ENCODE results near the gene PPARGC1A.

Gene PPARGC1A

DNA sequence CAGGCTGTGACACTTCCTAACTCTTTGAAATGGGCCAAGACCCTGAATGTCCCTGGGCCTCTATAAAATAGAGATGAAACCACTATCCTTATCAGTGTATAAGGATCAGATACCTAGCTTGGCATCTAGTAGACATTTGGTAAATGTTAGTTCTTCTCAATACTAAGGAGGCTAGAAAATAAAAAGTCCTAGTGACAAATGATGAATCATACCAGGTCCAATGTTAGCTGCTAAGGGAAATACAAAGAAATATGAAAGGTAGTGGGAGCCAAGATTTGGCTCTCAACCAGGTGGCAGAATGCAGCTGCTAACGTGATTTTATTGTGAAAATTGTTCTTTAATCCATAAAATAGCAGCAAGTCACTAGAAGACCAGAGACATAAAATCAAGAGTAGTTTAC lies 19.8 kb upstream of the PPARGC1A start:
- DNase-seq, result no peak

DNA sequence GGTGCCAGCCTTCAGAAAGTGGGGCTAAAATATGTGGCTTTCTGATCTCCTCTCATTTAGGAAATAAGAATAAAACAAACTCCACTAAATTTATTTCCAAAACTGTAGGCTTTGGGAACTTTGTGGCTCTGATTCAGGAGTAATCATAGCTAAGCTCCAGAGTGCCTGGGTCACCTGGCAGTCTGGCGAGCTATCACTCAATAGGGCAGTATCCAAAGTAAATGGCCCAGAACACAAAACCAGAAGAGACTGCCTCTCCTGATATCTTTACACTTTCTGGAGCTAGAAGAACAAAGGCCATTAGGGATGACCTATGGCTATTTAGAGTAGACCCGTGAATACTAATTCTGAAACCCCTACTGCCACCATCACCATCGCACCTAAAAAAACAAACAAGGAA lies 17.0 kb upstream of the PPARGC1A start:
- DNase-seq, result no peak

DNA sequence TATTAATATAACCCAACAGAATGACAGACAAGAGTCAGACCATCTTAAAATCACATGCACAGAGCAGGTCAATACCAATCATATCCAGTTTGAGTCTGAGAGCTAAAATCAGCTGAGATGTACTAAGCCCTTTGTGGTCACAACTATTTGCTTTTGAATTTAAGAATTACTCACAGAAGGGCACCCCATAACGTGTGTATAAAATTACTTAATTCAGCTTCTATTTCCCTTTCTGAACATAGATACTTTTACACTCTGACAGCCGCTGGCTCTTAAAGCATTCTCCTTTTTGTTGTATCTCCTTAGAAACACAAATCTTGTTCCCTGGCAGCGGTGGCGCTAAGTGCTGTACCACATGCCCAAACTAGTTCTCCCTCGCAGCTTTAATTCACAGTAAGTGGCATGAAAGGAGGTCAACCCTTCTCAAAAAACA lies 14.8 kb upstream of the PPARGC1A start:
- no peak for DNase-seq

DNA sequence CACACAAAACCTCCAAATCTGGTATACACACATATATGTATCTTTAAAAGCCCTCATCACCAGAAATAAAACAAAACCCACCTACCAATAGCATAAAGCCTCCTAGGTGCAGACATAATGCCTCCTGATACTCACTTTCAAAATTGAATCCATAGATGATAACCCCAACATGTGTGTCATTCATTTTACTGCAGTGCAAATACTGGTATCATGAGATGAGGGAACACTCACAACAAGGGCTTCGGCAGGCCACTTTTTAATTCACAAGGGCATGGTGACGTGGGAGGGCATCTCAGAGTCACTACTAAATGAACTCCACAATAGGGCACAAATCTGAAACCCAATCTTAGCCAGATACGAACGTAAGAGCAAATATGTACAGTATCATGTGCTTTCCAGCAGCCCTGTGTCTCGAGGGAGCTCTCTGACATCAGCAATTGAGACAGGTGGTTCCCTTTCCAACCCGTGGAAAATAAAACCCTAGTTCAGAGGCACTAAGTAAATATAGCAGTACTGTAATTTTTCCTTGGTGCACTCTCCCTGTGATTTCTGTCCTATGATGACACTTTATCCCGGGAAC lies 14.1 kb upstream of the PPARGC1A start:
- peak; percentile 36 for DNase-seq

DNA sequence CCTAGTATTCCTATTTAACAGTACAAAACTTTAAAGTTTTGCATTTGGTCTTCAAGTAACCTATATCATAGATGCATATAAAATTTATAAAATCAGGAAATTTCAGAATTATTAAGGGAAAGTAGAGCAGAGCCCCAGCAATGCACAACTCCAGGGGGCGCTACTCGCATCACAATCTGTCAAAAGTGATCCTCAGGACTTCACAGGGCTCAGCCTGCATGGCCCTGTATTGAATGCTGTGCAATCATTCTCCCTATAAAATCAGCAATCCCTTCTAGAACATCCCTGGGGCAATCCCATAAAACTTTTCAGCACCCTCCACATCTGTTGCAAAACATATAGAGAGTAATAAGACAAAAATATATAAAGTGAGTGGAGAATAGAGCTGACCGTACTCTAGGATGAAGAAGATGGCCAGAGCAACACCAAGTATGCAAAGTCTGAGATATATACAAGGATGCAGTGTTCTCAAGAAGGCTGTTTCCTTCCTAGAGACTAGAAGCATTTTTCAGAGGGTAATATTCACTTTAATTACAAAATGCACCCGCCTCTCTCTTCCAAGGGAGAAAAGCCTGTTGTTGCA lies 12.5 kb upstream of the PPARGC1A start:
- DNase-seq, result no peak

DNA sequence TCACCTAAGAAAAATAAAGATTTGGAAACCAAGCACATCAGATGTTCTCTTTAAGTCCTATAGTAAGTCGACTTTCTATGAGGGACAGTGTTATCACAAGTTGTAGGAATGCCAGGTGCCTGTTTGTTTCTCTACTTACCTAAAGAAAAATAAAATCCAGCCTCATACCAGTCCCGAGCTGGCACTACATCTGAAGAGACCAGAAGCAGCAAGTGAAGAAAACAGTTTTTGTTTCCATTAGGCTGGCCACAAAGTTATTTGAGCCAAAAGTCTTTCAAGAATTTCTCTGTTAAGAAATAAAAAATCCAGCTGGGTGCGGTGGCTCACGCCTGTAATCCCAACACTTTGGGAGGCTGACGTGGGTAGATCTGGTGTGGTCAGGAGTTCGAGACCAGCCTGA lies 10.8 kb upstream of the PPARGC1A start:
- no peak for DNase-seq

DNA sequence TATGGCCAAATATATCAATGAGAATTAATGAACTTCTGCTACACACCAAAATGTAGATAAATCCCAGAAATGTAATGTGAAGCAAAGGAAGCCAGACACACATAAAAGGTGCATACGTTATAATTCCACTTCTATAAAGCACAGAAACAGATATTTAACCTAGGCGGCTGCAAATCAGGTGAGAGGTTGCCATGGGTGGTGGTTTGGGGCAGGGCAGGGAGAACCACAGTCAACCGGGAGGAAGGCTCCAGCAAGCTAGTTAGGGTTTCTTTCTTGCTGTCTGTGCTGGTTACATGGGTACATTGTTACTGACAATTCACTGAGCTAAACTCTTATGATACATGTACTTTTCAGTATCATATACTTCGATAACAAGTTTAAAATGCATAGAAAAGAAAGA lies 9.7 kb upstream of the PPARGC1A start:
- DNase-seq, result no peak

DNA sequence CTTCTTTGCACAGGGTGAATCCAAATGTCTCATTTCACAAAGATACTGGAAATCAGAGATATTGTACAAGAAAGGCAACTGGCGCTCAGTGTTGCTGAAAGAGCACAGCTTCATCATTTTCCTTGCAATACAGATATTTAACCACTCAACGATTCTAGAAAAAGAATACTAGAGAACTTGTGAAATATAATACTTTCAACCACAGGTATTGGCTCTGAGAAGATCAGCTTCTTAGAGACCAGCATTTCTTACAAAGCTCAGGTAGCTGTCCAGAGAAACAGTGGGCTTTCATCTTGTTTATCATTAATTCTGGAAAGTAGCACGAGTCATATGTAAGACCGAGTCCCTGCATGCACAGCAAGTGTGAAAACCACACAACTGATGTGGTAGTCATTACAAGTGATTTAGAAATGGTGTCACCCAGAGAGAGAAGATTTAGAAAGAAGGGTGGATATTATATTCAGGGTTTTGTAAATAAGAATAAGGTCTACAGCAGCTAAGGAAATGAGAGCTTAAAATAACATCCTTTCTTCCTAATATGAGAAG lies 7.8 kb upstream of the PPARGC1A start:
- no peak for DNase-seq

DNA sequence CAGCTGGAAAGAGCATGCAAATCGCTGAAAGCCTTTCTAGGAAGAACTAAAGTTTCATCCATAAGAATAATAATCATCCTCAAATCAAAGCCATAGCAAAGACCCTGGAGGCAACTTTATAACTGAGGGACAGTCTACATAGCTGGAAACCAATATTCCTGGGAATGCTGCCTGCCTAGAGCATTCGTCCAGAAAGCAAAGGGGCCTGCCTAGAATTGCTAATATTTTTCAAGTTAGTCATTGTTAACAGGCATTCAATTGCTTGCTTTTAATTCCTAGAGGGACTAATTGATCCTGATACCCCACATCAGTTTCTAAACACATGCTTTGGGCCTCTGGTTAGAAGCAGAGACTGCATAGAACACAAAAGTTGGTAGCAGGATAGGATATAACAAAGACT lies 4.2 kb upstream of the PPARGC1A start:
- DNase-seq, result no peak

DNA sequence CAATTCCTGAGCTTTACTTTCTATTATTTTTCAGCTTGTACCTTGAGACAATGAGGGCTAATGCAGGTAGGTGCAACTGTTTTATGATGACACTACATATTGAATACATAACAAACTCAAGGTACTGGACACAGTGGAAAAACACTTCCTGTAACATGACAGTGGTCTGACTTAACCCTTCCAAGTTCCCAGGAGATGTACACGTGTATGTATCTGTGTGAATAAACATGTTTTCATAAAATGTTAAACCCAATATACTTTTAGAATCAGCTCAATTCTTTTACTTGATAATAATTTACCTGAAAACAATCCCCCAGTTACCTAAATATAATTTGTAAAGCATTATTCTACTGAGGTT lies 1.2 kb upstream of the PPARGC1A start:
- DNase-seq, result no peak

DNA sequence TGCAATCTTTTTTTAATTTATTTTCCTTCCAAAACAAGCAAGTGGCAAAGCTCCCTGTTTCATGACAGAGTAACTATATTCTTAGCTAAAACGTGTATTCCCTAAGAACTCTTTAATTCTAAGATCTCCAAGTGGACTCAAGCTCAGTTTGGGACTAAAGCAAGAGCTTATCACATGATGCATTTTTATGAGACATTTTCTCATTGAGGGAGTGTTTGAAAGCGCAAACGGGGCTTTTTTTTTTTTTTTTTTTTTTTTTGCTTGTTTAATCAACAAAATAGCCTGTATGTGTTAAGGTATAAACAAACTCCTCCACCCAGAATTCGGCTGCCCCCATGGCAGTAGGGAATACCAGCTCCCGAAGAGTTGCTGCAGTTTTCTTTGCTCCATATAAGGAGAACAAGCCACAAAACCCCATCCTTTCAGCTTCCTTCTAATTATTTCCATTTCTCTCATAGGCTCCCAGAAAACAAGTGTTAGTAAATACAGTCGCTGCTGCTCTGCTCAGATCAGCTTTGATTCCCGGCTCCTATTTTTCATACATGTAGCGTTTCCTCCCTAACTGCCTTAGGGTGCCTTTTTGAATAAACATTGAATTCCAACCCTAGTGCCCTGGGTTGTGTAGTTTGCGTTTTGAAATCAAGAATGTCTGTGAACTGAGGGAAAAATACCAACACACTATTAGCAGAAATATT lies 669 bp upstream of the PPARGC1A start:
- no peak for DNase-seq

DNA sequence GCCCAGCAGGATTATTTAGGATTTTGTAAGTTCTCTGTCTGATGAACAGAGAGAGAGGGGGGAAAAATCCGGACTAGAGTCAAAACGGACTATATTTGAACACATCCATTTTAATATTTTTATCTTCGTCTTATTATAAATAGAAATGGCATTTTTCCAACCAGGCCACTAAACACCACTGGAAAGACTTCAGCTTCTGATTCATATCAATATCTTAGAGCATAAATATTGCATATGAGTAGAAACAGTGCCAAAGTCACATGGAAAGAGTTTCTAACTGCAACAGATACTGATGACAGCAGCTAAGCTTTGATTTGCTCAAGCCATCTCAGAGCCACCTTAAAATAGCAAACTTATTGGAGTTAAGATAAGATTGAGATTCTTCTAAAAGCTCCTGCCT lies 456 bp downstream of the PPARGC1A start:
- no peak for DNase-seq

DNA sequence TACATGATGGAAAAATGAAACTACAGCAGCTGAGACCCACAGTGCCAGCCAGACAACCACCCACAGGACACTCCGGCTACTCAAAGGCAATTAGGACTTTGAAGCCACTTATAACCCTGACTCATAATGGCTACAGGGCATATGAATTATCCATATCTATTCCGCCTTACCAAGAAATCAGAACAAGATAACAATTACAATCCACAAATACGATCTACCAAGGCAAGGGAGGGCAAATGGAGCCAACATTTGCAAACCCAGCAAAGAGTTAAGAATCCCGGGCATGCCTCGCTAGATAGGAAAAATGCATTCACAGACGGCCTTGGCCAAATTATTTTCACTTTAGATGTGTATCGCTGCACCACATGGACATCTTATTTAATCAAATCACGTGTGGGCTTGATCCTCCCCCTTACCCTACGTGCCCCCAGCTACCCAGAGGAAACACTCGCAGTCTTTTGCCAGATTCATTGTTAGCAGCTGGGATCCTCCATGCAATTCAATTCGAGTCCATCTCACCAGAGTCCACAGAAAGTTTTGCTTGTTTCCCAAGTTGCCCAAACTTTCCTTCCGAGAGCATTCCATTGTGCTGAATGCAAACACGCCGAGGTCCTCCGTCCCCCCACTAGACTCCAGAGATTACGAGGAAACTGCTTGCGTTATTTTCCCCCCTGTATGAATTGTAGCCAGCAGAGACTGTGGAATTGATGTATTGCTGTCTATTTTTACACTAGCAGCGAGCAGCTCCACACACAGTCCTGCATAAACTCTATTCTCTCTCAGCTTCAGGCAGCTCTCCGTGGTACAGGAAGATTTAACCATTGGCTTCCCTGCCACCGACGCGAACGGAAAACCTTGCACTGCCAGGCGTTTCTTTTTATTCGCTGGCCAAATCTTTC lies 1.2 kb downstream of the PPARGC1A start:
- DNase-seq, result no peak

DNA sequence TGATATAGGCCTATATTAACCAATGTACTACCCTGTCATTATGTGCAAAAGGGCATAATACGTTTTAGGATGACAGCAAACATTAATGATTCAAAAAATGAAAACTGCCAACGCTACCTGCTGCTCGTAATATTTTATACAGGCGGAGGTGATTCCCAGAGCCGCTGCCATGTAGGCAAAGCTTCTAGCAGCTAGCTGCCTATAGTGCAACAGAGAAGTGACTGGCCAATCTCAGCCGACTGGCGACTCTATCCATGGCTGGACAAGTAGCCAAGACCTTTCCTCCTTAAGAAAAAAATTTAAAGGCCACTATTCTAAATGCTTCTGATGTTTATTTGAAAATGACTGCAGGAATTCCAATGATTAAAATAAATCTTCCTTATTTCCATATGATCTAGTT lies 1.9 kb downstream of the PPARGC1A start:
- no peak for DNase-seq

DNA sequence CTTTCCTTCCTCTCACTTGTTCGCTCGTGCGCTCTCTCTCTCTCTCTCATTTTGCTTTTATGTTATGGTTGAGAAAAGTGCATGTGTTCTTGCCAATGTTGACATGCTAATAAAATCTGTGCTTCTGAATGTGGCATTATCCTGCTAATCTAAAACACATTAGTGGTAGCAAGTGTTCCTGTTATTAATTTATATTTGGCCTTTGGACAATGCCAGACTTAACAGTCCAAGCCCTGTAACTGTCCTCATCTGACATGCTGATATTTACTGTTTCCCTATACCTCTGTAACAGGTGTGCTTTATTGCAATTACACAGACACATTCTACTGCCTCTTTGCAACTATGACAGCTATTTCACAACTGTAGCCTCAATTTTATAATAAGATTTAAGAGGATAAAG lies 2.7 kb downstream of the PPARGC1A start:
- DNase-seq, result no peak

DNA sequence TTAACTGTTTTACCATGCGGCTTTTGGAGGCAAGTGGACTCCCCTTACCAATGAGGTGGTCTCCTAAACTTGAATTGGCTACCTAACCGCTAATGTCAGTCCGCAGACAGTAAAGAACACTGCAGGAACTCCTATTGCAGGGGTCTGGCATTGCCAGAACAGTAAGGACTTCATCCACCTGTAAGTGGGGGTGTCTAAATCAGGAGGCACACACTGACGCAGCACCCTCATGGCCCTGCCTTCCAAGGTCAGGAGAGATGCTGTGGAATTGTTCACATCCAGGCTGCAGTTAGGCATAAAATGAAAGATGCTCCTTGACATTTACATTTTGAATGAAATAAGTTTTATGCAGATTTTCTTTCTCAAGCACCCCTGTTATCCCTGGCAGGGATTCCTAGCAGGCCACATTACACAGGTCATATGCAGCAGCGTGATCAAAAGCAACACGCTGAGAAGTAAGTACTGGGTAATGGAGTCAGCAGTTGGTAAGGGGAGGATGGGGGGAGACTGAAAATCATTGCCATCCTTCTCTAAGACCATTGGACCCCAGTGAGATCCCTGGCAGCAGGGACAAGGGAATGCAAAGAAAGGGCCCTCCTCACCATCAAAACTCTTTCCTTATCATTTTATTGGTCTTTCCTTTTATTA lies 3.8 kb downstream of the PPARGC1A start:
- DNase-seq, result no peak

DNA sequence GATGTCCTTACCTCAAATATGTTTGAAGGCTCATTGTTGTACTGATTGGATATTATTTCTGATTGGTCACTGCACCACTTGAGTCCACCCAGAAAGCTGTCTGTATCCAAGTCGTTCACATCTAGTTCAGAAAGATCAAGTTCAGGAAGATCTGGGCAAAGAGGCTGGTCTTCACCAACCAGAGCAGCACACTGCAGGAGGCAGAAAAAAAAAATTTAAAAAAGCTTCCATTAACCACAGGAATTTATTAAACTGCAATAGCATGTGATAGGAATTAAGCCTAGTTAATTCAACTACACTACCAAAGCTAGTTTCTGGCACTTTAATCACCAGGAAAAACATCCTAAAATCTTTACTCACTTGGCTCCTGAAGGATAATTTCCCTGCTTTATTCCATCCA lies 5.1 kb downstream of the PPARGC1A start:
- DNase-seq, result no peak

DNA sequence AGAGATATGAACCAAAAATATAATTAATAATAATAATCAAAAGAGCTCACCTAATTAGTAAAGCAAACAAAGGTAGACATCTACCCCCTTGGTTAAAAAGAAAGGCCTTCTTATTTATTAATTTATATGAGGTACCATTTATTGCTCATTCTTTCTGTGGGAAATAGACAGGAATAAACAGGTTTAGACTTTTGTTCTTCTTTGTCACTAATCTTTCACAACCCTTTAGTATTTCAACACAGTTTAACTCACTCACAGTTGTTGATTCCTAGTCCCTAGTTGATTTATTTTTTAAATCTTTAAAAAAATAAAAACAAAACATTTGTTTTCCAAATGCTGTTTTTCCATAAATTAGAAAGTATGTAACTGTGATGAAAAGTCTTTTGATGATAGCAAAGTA lies 5.6 kb downstream of the PPARGC1A start:
- no peak for DNase-seq

DNA sequence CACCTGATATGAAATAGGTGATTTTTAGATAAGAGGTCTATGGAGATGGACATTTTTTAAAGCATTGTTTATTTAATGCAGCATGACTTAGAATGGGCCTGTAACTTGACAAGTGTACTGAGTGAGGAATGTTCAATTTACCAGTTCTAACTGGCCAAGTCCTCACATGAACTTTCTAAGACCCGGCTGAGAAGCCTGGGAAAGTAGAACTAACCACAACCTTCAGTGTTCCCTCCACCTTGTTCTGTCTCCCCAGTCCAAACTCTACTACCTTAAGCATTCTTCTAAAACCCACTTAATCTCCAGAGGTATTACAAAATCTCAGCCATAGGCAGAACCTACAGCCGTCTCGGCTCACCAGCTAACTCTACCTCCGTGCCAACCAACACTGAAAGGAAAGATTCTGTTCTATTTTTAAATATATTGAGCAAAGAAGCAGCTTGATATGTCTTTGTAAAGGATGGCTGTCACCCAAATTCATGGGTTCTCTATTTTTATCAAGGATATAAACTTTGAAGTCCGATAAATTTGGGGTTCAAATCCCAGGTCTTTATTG lies 6.8 kb downstream of the PPARGC1A start:
- DNase-seq, result no peak

DNA sequence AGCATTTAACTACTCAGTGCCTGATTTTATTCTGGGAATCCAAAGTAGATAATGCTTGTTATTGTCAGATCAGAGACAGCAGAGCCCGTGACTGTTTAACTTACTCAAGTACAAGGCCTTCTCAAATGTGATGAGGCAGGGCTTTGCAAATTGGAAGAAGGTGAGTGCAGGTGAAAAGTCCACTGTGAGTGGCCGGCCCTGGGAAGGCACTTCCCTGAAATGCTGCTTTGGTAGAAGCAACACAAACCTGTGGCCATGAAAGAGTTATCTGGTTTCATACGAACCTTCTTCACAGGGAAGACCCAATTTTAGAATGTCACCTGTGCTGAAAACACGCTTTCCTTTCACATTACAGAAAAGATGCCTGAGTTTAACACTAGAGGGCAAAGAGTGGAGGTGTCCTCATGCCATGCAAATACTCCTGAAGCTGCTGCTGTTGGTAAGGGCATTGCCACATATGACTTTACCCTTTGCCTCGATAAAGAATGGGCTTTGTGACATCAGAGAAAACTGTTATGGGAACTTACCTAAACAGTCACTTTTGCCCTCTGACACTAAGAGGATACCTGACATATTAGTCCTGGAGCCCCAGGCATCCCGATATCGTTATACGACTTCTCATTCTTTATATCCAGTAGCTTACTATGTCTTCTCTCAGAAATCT lies 8.0 kb downstream of the PPARGC1A start:
- no peak for DNase-seq

DNA sequence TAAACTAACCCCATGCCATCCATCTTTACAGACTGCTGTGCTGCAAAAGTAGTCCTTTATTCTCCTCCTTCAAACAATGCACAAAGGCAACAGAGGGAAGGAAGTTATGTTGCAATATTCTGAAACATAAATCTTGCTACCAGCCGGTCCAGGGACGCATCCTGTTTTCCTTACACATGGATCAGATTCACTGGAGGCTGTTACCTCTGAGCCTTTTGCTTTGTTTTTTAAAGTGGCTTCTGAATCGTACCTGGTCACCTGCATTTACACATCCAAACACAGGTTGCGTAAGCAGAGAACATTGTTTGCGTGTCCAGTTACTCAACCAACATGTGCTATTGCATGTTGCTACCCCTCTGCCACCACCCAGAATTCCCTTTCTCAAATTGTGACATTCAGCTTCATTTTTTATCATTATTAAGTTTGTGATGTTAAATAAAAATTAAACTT lies 8.8 kb downstream of the PPARGC1A start:
- DNase-seq, result no peak

Data from NCI-H524 treated with DMSO at 0.1 percent for 48 hours (cell line).